Stimulated activated CD8-positive, alpha-beta memory T cell treated with anti-CD3 and anti-CD28 coated beads, Interleukin-15, amount 100 ng/mL, for 4 hours (primary cell): ENCODE results near the gene TMEM117.
"Not testable (repeated sequence)": the region's sequence is repeated elsewhere in the genome, so short reads cannot be mapped to it uniquely, and the experiment has no call there.

Source experiments
- DNase-seq, 2 donors: peaks; one replicate each; pipeline ENCODE4 v3.0.0-alpha.2; 2020; ENCODE audit warnings: low read depth in 2 of 2

The TMEM117 gene

GRCh38 chr12:44224399-44225148 lies 388.7 kb downstream of the TMEM117 start:
- no peak for DNase-seq

GRCh38 chr12:44225149-44225510 lies 389.2 kb downstream of the TMEM117 start:
- DNase-seq = no peak

GRCh38 chr12:44227616-44228015 lies 391.7 kb downstream of the TMEM117 start:
- DNase-seq = no peak

GRCh38 chr12:44229846-44230245 lies 394.0 kb downstream of the TMEM117 start:
- no peak for DNase-seq

- DNase-seq = no peak
Measured at GRCh38 chr12:44235674-44236073, 399.8 kb downstream of the TMEM117 start.

- no peak for DNase-seq
Measured at GRCh38 chr12:44240186-44240585, 404.3 kb downstream of the TMEM117 start.

- no peak for DNase-seq
Measured at GRCh38 chr12:44245932-44246331, 410.1 kb downstream of the TMEM117 start.

GRCh38 chr12:44246482-44247105 lies 410.7 kb downstream of the TMEM117 start:
- no peak for DNase-seq

- DNase-seq = no peak
Measured at GRCh38 chr12:44247588-44247987, 411.7 kb downstream of the TMEM117 start.

- no peak for DNase-seq
Measured at GRCh38 chr12:44248436-44248835, 412.6 kb downstream of the TMEM117 start.

GRCh38 chr12:44250440-44250839 lies 414.6 kb downstream of the TMEM117 start:
- DNase-seq = not testable (repeated sequence)

GRCh38 chr12:44253338-44253856 lies 417.5 kb downstream of the TMEM117 start:
- no peak for DNase-seq

- no peak for DNase-seq
Measured at GRCh38 chr12:44258246-44258645, 422.4 kb downstream of the TMEM117 start.

GRCh38 chr12:44259890-44260289 lies 424.0 kb downstream of the TMEM117 start:
- no peak for DNase-seq

GRCh38 chr12:44260581-44260980 lies 424.7 kb downstream of the TMEM117 start:
- no peak for DNase-seq

- DNase-seq = no peak
Measured at GRCh38 chr12:44285321-44285960, 449.6 kb downstream of the TMEM117 start.

- DNase-seq = no peak
Measured at GRCh38 chr12:44286336-44286735, 450.5 kb downstream of the TMEM117 start.

- DNase-seq = no peak
Measured at GRCh38 chr12:44286821-44287505, 451.1 kb downstream of the TMEM117 start.

GRCh38 chr12:44287545-44287944 lies 451.7 kb downstream of the TMEM117 start:
- no peak for DNase-seq

- no peak for DNase-seq
Measured at GRCh38 chr12:44294649-44295048, 458.8 kb downstream of the TMEM117 start.

- DNase-seq = no peak
Measured at GRCh38 chr12:44295958-44296623, 460.2 kb downstream of the TMEM117 start.
